ENCODE results near the gene GPR137B. TPM values are rescaled to one million over a fixed set of nuclear protein-coding genes. Genes with fewer than 3 reads are reported as not detected.

GPR137B gene
- total and polyA plus RNA-seq, 10 donors = 5.2 to 54.8 (median 37.6) TPM

DNA sequence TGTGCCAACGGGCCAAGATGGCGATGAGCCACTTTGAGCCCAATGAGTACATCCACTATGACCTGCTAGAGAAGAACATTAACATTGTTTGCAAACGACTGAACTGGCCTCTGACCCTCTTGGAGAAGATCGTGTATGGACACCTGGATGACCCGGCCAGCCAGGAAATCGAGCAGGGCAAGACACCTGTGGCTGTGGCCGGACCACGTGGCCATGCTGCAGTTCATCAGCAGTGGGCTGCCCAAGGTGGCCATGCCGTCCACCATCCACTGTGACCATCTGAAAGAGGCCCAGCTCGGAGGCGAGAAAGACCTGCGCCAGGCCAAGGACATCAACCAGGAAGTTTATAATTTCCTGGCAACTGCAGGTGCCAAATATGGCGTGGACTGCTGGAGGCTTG lies 32.2 kb upstream of the GPR137B start:
- intact Hi-C loops (cut with DNase I; ENCODE audit: low total_unique reads) = no loop called here
- DNase-seq = no peak

DNA sequence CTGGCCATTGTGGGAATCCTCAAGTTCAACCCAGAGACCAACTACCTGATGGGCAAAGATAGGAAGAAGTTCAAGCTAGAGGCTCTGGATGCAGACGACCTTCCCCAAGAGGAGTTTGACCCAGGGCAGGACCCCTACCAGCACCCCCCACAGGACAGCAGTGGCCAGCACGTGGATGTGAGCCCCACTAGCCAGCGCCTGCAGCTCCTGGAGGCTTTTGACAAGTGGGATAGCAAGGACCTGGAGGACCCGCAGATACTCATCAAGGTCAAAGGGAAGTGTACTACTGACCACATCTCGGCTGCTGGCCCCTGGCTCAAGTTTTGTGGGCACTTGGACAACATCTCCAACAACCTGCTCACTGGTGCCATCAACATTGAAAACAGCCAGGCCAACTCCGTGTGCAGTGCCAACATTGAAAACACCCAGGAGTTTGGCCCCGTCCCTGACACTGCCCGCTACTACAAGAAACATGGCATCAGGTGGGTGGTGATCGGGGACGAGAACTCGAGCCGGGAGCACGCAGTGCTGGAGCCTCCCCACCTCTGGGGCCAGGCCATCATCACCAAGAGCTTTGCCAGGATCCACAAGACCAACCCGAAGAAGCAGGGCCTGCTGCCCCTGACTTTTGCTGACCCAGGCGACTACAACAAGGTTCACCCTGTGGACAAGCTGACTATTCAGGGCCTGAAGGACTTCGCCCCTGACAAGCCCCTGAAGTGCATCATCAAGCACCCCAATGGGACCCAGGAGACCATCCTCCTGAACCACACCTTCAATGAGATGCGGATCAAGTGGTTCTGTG lies 30.6 kb upstream of the GPR137B start:
- intact Hi-C loops (cut with DNase I; ENCODE audit: low total_unique reads) = no loop called here
- Histone ChIP-seq H3K27me3 (replicated peaks in 1 of 7) (peaks cover 0 to 6% (median 0%) of the 10 kb centered on the region in 7 donors), H3K4me1 (peaks cover 0 to 6% (median 1%) of the 10 kb centered on the region in 6 donors), H3K4me3 (no peak overlapping the region), H3K27ac (no peak overlapping the region), H3K36me3 (no peaks in the 10 kb centered on the region), H3K9me3 (no peaks in the 10 kb centered on the region)
- TF ChIP-seq POLR2AphosphoS5 (IDR thresholded peaks at IDR 0.05) (no peak), POLR2A (IDR thresholded peaks at IDR 0.05) (no peak)
- TF ChIP-seq, protein P1, sequence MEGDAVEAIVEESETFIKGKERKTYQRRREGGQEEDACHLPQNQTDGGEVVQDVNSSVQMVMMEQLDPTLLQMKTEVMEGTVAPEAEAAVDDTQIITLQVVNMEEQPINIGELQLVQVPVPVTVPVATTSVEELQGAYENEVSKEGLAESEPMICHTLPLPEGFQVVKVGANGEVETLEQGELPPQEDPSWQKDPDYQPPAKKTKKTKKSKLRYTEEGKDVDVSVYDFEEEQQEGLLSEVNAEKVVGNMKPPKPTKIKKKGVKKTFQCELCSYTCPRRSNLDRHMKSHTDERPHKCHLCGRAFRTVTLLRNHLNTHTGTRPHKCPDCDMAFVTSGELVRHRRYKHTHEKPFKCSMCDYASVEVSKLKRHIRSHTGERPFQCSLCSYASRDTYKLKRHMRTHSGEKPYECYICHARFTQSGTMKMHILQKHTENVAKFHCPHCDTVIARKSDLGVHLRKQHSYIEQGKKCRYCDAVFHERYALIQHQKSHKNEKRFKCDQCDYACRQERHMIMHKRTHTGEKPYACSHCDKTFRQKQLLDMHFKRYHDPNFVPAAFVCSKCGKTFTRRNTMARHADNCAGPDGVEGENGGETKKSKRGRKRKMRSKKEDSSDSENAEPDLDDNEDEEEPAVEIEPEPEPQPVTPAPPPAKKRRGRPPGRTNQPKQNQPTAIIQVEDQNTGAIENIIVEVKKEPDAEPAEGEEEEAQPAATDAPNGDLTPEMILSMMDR (IDR thresholded peaks at IDR 0.05 in 8 of 11, conservative IDR thresholded peaks at IDR 0.05 in 3 of 11) = no peak
- WGBS, 5 donors = 85 to 93% (median 88%) methylated on average over 13 to 17 of the region's 17 CpGs
- DNase-seq = no peak

More for the DNA sequence above, 32.2 kb upstream of the GPR137B start:
- H3K4me3 ChIP-seq = no peak overlapping the region
- no peaks in the 10 kb centered on the region for H3K36me3 ChIP-seq
- peaks cover 0 to 6% (median 0%) of the 10 kb centered on the region in 7 donors for H3K27me3 ChIP-seq (replicated peaks in 1 of 7)
- TF ChIP-seq, protein P1 (IDR thresholded peaks at IDR 0.05 in 8 of 11, conservative IDR thresholded peaks at IDR 0.05 in 3 of 11) = no peak
- TF ChIP-seq POLR2A (IDR thresholded peaks at IDR 0.05) (no peak), POLR2AphosphoS5 (IDR thresholded peaks at IDR 0.05) (no peak)
- no peaks in the 10 kb centered on the region for H3K9me3 ChIP-seq
- WGBS, 5 donors = 75 to 84% (median 81%) methylated on average over 12 to 13 of the region's 13 CpGs
- H3K27ac ChIP-seq = no peak overlapping the region
- peaks cover 0 to 6% (median 1%) of the 10 kb centered on the region in 6 donors for H3K4me1 ChIP-seq

DNA sequence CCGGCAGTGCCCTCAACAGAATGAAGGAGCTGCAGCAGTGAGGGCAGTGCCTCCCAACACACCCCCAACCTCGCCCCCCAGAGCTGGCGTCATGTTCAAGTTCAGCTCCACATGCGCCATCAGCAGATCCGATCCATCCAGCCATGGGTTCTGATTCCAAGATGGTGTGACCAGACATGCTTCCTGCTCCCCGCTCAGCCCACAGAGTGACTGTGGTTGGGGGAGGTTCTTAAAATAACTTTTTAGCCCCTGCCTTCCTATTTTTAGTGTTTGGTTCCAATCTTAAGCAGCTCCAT lies 30.1 kb upstream of the GPR137B start:
- no peak for DNase-seq
- intact Hi-C loops (cut with DNase I; ENCODE audit: low total_unique reads) = no loop called here
- Histone ChIP-seq H3K9me3 (no peaks in the 10 kb centered on the region), H3K4me1 (peaks cover 0 to 6% (median 1%) of the 10 kb centered on the region in 6 donors), H3K27me3 (replicated peaks in 1 of 7) (peaks cover 0 to 6% (median 0%) of the 10 kb centered on the region in 7 donors), H3K36me3 (no peaks in the 10 kb centered on the region), H3K4me3 (no peak overlapping the region), H3K27ac (no peak overlapping the region)
- WGBS, 5 donors = 88 to 89% (median 88%) methylated on average over 6 of the region's 6 CpGs
- TF ChIP-seq POLR2A (IDR thresholded peaks at IDR 0.05) = no peak
- TF ChIP-seq, protein P1 (IDR thresholded peaks at IDR 0.05 in 8 of 11, conservative IDR thresholded peaks at IDR 0.05 in 3 of 11) = no peak
- no peak for TF ChIP-seq POLR2AphosphoS5 (IDR thresholded peaks at IDR 0.05)

DNA sequence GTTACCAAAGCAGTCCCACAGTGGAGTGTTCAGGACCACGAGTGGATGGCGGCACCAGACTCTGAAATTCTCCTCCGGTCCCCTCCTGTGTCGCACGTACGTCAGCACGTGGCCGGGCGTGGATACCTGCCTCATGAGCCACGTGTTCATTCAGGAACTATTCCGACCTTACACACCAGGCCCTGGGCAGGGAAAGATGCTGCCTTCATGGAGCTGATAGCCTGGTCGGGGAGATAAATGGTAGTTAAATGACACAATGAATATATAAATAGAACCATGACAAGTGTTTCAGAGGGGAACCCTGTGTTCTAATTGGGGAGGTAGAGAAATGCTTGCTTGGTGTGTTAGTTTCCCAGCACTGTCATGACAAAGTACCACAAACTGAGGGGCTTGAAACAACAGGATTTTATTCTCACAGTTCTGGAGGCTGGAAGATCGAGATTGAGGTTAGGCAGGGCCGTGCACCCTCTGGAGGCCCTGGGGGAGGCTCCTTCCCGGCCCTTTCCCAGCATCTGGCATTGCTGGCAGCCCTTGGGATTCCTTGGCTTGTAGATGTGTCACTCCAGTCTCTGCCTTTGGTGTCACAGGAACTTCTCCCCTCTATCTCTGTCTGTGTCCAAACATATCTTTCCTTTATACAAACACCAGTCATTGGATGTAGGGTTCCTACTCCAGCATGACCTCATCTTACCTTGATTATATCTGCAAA lies 28.9 kb upstream of the GPR137B start:
- Histone ChIP-seq H3K36me3 (no peaks in the 10 kb centered on the region), H3K4me1 (peaks cover 0 to 6% (median 1%) of the 10 kb centered on the region in 6 donors), H3K9me3 (no peaks in the 10 kb centered on the region), H3K4me3 (no peak overlapping the region), H3K27ac (no peak overlapping the region), H3K27me3 (replicated peaks in 1 of 7) (peaks cover 0 to 6% (median 0%) of the 10 kb centered on the region in 7 donors)
- TF ChIP-seq POLR2A (IDR thresholded peaks at IDR 0.05) = no peak
- TF ChIP-seq, protein P1 (IDR thresholded peaks at IDR 0.05 in 8 of 11, conservative IDR thresholded peaks at IDR 0.05 in 3 of 11) = no peak
- TF ChIP-seq POLR2AphosphoS5 (IDR thresholded peaks at IDR 0.05) = no peak
- intact Hi-C loops (cut with DNase I; ENCODE audit: low total_unique reads) = no loop called here
- 77 to 86% (median 82%) methylated on average over 15 of the region's 15 CpGs for WGBS, 5 donors
- DNase-seq = no peak
